Right renal pelvis (tissue), 4 donors: ENCODE measurements around the gene CMSS1. TPM values are rescaled to one million over a fixed set of nuclear protein-coding genes. Genes with fewer than 3 reads are reported as not detected.
A peak's percentile ranks its signal among the peaks of the same experiment; 100 is the strongest.
"Not testable (repeated sequence)": the region's sequence is repeated elsewhere in the genome, so short reads cannot be mapped to it uniquely, and the experiment has no call there.

ENCODE experiments used
- DNase-seq, 4 donors: peaks; one replicate each; pipeline ENCODE4 v3.0.0-alpha.2; 2013; ENCODE audit warnings: low read depth in 4 of 4, low spot score in 3 of 4, missing footprints in 1 of 4
- polyA plus RNA-seq, 4 donors: library from polyadenylated mRNA; unstranded; fragments of 120-200 nt; gene quantifications; one replicate each; pipeline ENCODE4 v1.2.1, GENCODE V29; 2013; ENCODE audit not compliant: insufficient read length in 4 of 4

The CMSS1 gene
- polyA plus RNA-seq, 4 donors: 39.3 to 42.3 (median 40.5) TPM

- DNase-seq: no peak
Measured at GRCh38 chr3:100197876-100198275, 380.2 kb downstream of the CMSS1 start.

- DNase-seq: no peak
Measured at GRCh38 chr3:100198579-100199269, 381.1 kb downstream of the CMSS1 start.

- DNase-seq: no peak
Measured at GRCh38 chr3:100205171-100205570, 387.5 kb downstream of the CMSS1 start.

DNA sequence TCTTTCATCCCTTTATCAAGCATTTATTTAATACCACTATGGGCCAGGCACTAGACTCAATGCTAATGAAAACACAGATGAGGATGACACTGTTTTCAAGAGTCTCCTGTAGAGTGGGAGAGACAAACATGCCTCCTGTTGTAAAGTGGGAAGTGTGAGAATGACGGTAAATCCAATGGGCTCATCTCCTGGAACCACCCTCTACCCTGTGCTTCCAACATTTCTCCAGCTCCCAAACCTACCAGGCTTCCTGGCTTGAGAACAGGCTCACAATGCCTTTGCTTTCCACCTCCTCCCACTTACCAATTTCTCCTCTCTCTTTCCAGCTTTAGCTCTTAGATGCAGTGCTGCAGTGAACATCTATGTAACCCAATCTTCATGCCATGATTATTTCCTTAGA, 389.0 kb downstream of the CMSS1 start:
- DNase-seq: no peak

DNA sequence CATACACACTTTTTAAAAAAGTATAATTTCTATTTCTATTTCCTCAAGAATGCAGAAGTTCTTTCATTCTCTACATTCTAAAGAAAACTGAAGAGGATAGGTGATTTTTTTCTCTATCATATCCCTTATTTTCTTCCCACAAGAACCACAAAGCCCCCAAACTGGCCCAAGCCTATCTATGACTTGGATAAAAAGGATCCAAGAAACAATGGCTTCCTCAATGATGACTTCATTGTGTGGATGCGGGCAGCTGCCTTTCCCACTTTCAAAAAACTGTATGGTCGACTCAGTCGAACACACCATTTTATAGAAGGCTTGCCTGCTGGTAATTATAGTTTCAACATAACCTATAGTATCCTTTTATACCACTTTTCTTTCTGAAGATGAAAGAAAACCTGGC, 390.2 kb downstream of the CMSS1 start:
- DNase-seq: no peak

- DNase-seq: no peak
Measured at GRCh38 chr3:100209169-100209568, 391.5 kb downstream of the CMSS1 start.

- no peak for DNase-seq
Measured at GRCh38 chr3:100209948-100210771, 392.5 kb downstream of the CMSS1 start.

DNA sequence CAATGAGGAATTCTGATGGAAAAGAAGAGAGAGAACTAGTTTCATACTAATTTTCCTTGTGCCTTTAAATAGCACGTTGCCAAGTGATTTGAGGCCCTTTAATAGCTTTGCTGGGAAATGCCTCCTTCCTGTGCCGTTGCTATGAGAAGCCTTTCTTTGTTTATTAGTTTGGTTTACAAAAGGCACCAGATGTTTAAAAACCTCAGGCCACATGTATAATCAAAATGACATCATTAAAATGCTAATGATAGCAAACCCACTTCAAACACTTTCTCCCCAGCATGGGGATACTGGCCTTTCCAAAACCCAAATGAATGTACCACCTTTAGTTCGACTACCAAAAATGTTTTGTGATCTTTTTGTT, 393.1 kb downstream of the CMSS1 start:
- peak; percentile 26 to 67 (median 51) for DNase-seq

DNA sequence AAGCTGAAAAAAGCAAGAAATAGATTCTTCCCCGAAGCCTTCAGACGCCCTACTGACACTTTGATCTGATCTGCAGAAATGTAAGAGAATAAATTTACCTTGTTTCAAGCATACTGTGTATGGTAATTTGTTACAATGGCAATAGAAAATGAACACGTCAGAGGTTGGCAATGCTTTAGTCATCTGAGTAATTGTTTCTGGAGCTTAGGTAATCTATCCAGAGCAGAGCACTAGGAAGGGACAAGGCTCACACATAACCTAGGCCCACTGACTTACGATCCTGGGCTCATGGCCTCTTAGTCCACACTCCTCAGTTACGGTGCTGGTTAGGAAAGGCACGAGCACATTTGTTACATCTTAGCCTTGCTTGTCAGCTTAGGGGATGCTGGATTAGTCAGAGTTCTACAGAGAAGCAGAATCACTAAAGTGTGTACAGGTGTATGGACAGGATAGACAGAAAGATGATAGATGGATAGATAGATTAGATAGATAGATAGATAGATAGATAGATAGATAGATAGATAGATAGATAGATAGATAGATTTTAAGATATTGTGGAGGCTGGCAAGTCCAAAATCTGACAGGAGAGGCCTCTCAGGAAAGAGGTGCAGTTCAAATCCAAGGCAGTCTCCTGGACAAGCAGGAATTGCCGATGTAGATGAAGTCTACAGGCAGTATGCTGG, 396.4 kb downstream of the CMSS1 start:
- no peak for DNase-seq

DNA sequence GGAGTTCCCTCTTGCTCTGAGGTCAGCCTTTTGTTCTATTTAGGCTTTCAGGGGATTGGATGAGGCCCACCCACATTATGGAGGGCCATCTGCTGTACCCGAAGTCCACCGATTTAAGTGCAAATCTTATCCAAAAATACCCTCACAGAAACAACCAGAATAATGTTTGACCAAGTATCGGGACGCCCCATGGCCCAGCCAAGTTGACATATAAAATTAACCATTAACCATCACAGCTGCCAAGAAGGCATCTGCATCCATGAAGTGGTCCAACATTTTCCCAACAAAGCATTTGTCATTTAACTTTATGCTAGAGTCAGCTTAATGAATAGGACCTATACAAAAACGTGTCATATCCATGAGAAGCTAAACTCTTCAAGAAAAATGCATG, 396.9 kb downstream of the CMSS1 start:
- no peak for DNase-seq

GRCh38 chr3:100216713-100217112, 399.1 kb downstream of the CMSS1 start:
- no peak for DNase-seq

GRCh38 chr3:100221159-100221558, 403.5 kb downstream of the CMSS1 start:
- DNase-seq: no peak

- no peak for DNase-seq
Measured at GRCh38 chr3:100225193-100225592, 407.5 kb downstream of the CMSS1 start.

- no peak for DNase-seq
Measured at GRCh38 chr3:100225883-100226282, 408.2 kb downstream of the CMSS1 start.

GRCh38 chr3:100226712-100227429, 409.2 kb downstream of the CMSS1 start:
- DNase-seq: no peak

GRCh38 chr3:100227511-100227921, 409.9 kb downstream of the CMSS1 start:
- no peak for DNase-seq

- DNase-seq: no peak
Measured at GRCh38 chr3:100228247-100228646, 410.6 kb downstream of the CMSS1 start.

DNA sequence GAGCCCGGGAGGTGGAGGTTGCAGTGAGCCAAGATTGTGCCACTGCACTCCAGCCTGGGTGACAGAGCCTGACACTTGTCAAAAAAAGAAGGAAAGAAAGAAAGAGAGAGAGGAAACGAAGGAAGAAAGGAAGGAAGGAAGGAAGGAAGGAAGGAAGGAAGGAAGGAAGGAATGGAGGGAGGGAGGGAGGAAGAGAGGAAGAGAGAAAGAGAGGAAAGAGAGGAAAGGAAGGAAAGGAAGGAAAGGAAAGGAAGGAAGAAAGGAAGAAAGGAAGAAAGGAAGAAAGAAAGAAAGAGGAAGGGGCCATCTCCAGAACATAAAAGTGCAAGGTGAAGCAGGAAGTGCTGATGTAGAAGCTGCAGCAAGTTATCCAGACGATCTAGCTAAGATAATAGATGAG, 411.5 kb downstream of the CMSS1 start:
- DNase-seq: not testable (repeated sequence)

DNA sequence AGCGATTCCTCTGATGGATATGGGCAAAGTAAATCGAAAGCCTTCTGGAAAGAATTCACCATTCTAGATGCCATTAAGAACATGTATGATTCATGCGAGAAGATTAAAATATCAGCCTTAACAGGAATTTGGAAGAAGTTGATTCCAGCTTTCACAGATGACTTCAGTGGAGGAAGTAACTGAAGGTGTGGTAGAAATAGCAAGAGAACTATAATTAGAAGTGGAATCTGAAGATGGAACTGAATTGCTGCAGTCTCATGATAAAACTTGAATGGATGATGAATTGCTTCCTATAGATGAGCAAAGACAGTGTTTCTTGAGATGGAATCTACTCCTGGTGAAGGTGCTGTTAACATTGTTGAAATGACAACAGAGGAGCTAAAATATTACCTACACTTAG, 413.0 kb downstream of the CMSS1 start:
- no peak for DNase-seq
